ENCODE data around the gene TRPV4.

Gene TRPV4

DNA sequence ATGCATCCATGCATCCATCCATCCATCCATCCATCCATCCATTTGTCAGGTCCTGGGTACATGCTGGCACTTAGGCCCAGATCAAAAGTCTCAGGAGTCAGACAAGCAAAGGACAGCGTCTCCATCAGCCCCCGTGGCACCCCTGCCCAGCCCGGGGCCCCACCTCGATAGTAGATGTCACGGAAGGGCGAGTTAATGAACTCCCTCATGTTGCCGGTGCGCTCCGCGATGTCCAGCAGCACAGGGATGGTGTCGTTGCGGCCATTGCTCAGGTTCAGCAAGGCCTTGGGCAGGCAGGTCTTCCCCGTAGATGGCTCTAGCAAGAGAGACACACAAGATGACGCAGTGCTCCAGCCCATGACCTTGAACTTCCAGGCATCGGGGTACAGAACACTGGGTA is 30.4 kb downstream of the TRPV4 start:
- in situ Hi-C loops (cut with MboI; ENCODE audit: low sequenced_read_pairs, unreplicated experiment) = no loop called here
- no peak for TF ChIP-seq CTCF (IDR thresholded peaks at IDR 0.05; ENCODE audit: borderline replicate concordance, control extremely low read depth, extremely low read depth, insufficient read depth, missing control alignments)
- no peak for DNase-seq (ENCODE audit: low spot score)

DNA sequence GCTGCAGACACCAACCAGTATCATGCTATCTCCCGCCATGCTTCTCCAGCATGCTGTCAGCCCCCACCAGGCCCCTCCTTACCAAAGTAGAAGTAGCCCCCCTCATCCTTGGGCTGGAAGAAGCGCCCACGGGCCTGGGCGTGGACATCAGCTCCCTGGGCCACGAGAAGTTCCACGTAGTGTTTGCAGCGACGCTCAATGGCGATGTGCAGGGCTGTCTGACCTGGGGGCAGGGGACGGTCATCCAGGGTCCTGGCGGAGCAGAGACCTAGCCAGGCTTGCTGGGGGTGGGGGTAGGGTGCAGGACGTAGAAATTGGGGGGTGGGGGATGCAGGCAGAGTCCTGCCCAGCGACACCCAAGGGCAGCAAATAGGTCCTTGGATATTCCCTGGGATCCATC is 32.7 kb downstream of the TRPV4 start:
- in situ Hi-C loops (cut with MboI; ENCODE audit: low sequenced_read_pairs, unreplicated experiment) = no loop called here
- TF ChIP-seq CTCF (IDR thresholded peaks at IDR 0.05; ENCODE audit: borderline replicate concordance, control extremely low read depth, extremely low read depth, insufficient read depth, missing control alignments) = no peak
- DNase-seq (ENCODE audit: low spot score) = no peak

DNA sequence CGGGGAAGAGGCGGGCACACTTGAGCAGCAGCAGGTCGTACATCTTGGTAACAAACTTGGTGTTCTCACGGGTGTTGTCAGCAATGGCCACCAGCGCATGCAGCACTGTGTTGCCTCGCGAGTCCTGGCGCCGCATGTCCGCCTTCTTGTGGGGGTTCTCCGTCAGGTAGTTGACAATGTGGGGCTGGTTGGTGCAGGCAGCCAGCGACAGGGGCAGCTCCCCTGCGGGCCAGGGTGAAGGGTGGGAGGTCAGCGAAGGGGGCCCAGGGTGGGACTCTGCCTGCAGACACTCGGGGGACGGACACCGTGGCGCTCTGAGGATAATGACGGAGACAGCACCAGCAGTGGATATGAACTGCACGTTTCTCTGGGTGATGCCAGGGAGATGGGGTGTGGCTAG is 34.5 kb downstream of the TRPV4 start:
- no peak for TF ChIP-seq CTCF (IDR thresholded peaks at IDR 0.05; ENCODE audit: borderline replicate concordance, control extremely low read depth, extremely low read depth, insufficient read depth, missing control alignments)
- DNase-seq (ENCODE audit: low spot score) = no peak
- in situ Hi-C loops (cut with MboI; ENCODE audit: low sequenced_read_pairs, unreplicated experiment) = no loop called here

DNA sequence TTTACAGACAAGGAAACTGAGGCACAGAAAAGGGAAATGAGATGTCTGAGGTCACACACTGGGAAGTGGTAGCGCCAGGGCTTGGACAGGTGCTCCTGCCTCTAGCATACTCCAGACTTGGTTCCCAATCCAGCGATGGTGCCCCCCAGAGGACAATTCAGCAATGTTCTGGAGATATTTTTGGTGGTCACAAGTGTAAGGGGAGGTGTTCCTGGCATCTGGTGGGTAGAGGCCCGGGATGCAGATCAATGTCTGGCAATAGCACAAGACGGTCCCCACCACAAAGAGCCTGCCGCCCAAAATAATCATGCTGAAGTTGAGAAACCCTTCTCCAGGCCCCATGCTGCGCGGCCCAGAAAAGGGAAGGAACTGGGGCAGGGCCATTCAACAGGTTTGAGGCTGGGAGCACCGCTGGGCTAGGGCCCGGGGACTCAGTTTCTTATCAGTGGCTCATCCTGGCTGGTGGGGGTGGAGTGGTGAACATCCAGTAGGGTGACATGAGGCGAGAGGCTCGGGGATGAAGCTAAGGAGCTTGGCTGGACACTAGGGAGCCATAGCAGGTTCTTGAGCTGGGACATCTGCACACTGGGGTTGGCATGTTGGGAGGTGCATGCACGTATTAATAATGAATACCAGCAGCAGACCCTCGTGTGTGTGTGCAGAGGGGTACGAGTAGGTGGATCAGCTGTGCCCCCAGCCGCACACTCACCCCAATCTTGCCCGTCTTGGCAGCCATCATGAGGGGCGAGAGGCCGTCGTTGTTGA is 35.1 kb downstream of the TRPV4 start:
- DNase-seq (ENCODE audit: low spot score) = no peak
- in situ Hi-C loops (cut with MboI; ENCODE audit: low sequenced_read_pairs, unreplicated experiment) = no loop called here
- TF ChIP-seq CTCF (IDR thresholded peaks at IDR 0.05; ENCODE audit: borderline replicate concordance, control extremely low read depth, extremely low read depth, insufficient read depth, missing control alignments) = no peak

DNA sequence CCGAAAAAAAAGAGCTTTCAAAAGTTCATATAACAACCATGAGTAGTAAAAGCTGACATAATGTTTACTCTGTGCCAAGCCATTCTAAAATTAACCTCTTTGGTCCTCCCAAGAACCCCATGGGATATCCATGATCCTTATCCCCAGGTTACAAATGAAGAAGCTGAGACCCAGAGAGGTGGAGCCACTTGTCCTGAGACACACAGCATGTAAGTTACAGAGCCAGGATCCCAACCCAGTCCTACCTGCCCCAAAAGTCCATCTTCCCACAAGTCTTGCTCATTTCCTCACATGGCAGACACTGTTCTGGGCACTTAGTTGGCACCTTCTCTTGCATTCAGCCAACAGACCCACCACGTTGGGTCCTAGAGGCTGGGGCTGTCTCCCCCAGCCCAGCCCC is 37.1 kb downstream of the TRPV4 start:
- no peak for DNase-seq (ENCODE audit: low spot score)
- TF ChIP-seq CTCF (IDR thresholded peaks at IDR 0.05; ENCODE audit: borderline replicate concordance, control extremely low read depth, extremely low read depth, insufficient read depth, missing control alignments) = no peak
- in situ Hi-C loops (cut with MboI; ENCODE audit: low sequenced_read_pairs, unreplicated experiment) = no loop called here

DNA sequence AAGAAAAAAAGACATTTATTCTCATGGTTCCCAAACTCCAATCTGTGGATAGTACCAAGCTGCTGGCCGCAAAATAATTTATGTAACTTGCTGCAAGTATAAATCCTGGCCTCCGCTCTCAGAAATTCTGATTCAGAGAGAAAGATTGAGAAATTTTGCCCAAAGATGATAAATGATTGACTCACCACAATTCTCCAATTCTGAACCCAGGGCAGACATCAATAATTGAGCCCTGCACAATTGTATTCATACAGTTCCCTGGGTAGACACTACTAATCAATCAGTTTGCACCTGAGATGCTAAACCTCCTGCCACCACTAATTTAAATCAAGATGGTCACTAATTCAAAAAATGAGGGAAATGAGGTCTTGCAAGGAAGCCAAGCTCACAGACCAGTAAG is 38.2 kb downstream of the TRPV4 start:
- in situ Hi-C loops (cut with MboI; ENCODE audit: low sequenced_read_pairs, unreplicated experiment) = no loop called here
- no peak for DNase-seq (ENCODE audit: low spot score)
- no peak for TF ChIP-seq CTCF (IDR thresholded peaks at IDR 0.05; ENCODE audit: borderline replicate concordance, control extremely low read depth, extremely low read depth, insufficient read depth, missing control alignments)

Measured in GM13976 (cell line).